K562 (cell line): Measurements from ENCODE around the gene CEP120. TPM values are rescaled to one million over a fixed set of nuclear protein-coding genes. Genes with fewer than 3 reads are reported as not detected.

Experiments used
- ATF4 ChIP-seq: fragments of 450-650 bp; formaldehyde crosslinking; IDR thresholded peaks from 2 replicates; pipeline ENCODE4 v1.4.0; 2022; ENCODE audit warnings: mild to moderate bottlenecking, moderate library complexity
- ATF7 ChIP-seq: fragments of 450-650 bp; IDR thresholded peaks from 2 replicates; pipeline ENCODE4 v1.7.1; 2014; ENCODE audit warnings: mild to moderate bottlenecking, moderate library complexity
- C11orf30 ChIP-seq: fragments of 450-650 bp; IDR thresholded peaks from 2 replicates; pipeline ENCODE4 v1.6.1; 2016; ENCODE audit warnings: low read depth, mild to moderate bottlenecking
- CEBPG ChIP-seq, 3 experiments: fragments of 200-800 bp in 1 of 3; sonication (Bioruptor generic) in 1 of 3; sonication (generic) in 1 of 3; formaldehyde crosslinking in 1 of 3; IDR thresholded peaks in 2 of 3; conservative IDR thresholded peaks in 1 of 3; 2 replicates each; pipeline versions ENCODE4 v1.6.1 to v1.8.0; 2016 to 2022; ENCODE audit warnings: missing compliant biosample characterization in 2 of 3, missing genetic modification characterization in 2 of 3, mild to moderate bottlenecking in 1 of 3, missing genetic modification reagents in 1 of 3
- PKNOX1 ChIP-seq: fragments of 450-650 bp; IDR thresholded peaks from 2 replicates; pipeline ENCODE4 v1.6.1; 2016
- SRSF9 ChIP-seq: fragments of 200-400 bp; formaldehyde crosslinking; IDR thresholded peaks from 2 replicates; pipeline ENCODE4 v1.6.1; 2017; ENCODE audit warnings: low read depth, low read length, borderline replicate concordance
- TAF1 ChIP-seq: IDR thresholded peaks from 2 replicates; pipeline ENCODE4 v1.6.1; 2011; ENCODE audit warnings: mild to moderate bottlenecking, low read length, moderate library complexity; ENCODE audit not compliant: insufficient read depth, control insufficient read depth, severe bottlenecking; ENCODE audit errors: extremely low read depth
- TRIM24 ChIP-seq, 2 experiments: fragments of 450-650 bp; IDR thresholded peaks; 2 replicates each; pipeline ENCODE4 v1.6.1; 2016
- ZFP36 ChIP-seq: fragments of 150-350 bp; IDR thresholded peaks from 2 replicates; pipeline ENCODE4 v1.6.1; 2018; ENCODE audit warnings: low read length, low read depth; ENCODE audit not compliant: partially characterized antibody
- ZNF253 ChIP-seq: fragments of 250-450 bp; sonication (Bioruptor Pico); conservative IDR thresholded peaks from 2 replicates; pipeline ENCODE4 v1.6.1; 2021; ENCODE audit warnings: mild to moderate bottlenecking
- ZNF609 ChIP-seq: sonication (generic); formaldehyde crosslinking; IDR thresholded peaks from 2 replicates; pipeline ENCODE4 v1.8.1; 2023; ENCODE audit warnings: missing genetic modification reagents, mild to moderate bottlenecking, borderline replicate concordance
- ZNF707 ChIP-seq: fragments of 250-450 bp; sonication (Bioruptor Pico); conservative IDR thresholded peaks from 2 replicates; pipeline ENCODE4 v1.8.0; 2022; ENCODE audit warnings: inconsistent platforms, mild to moderate bottlenecking, moderate library complexity
- ZNF740 ChIP-seq, 3 experiments: fragments of 200-800 bp in 1 of 3; sonication (Bioruptor generic) in 1 of 3; sonication (generic) in 1 of 3; formaldehyde crosslinking in 1 of 3; IDR thresholded peaks; 2 replicates each; pipeline versions ENCODE4 v1.6.1 to v1.8.0; 2016 to 2022; ENCODE audit warnings: mild to moderate bottlenecking in 2 of 3, missing compliant biosample characterization in 2 of 3, missing genetic modification characterization in 2 of 3, missing genetic modification reagents in 1 of 3
- ZNF780A ChIP-seq: fragments of 250-450 bp; sonication (Bioruptor Pico); IDR thresholded peaks from 2 replicates; pipeline ENCODE4 v1.5.0; 2021; ENCODE audit warnings: mild to moderate bottlenecking
- ZSCAN32 ChIP-seq: fragments of 450-650 bp; formaldehyde crosslinking; IDR thresholded peaks from 2 replicates; pipeline ENCODE4 v1.4.0; 2020; ENCODE audit warnings: mild to moderate bottlenecking, moderate library complexity
- polyA plus RNA-seq, 8 experiments: library from polyadenylated mRNA; depleted of rRNA in 4 of 8; stranded (reverse) in 5 of 8; unstranded in 3 of 8; fragments of >200 nt; fragmentation: Nextera tagmentation in 2 of 8; fragmentation: Illumina TruSeq in 1 of 8; extraction: Ambion mirVana in 2 of 8; extraction: Trizol in 1 of 8; gene quantifications; 2 replicates each; pipeline versions ENCODE4 v1.2.1 to v1.2.3, GENCODE V29; 2011 to 2014; ENCODE audit warnings: inconsistent platforms in 1 of 8, missing spikeins in 1 of 8
- total RNA-seq, 7 experiments: library from RNA; depleted of rRNA in 6 of 7; stranded (reverse); fragments of >200 nt in 6 of 7; fragmentation: Illumina TruSeq in 2 of 7; extraction: Trizol in 2 of 7; gene quantifications; 2 replicates each; pipeline versions ENCODE4 v1.2.1 to v1.2.3, GENCODE V29; 2011 to 2021; ENCODE audit warnings: low replicate concordance in 1 of 7

CEP120 gene
- total and polyA plus RNA-seq, 9 of the 15 experiments (the other 6 are each of a cell fraction or from before 2014, with no cell fraction given), result 3.3 to 24.9 (median 14.4) TPM

- TF ChIP-seq TAF1 (no peak), ATF7 (peak; percentile 32; the same call in 1 of the 2 replicates), ZNF740 (CRISPR knock-in tag; IDR thresholded peaks at IDR 0.05) (no peak), ZNF740 (tag; IDR thresholded peaks at IDR 0.05) (no peak), ZNF707 (CRISPR knock-in tag) (no peak), ZFP36 (no peak), ZNF609 (CRISPR knock-in tag) (no peak), ZNF780A (CRISPR knock-in tag) (no peak), ZNF253 (CRISPR knock-in tag) (no peak), ATF4 (CRISPR knock-in tag) (peak; percentile 91), SRSF9 (no peak), CEBPG (CRISPR knock-in tag; IDR thresholded peaks at IDR 0.05) (peak; percentile 92), CEBPG (tag; conservative IDR thresholded peaks at IDR 0.05 in 1 of 2, IDR thresholded peaks at IDR 0.05 in 1 of 2) (peak; percentile 94 to 98), PKNOX1 (peak; percentile 21; the same call in 1 of the 2 replicates), ZSCAN32 (CRISPR knock-in tag) (peak; percentile 92), TRIM24 (IDR thresholded peaks at IDR 0.05) (peak; percentile 93 to 94), C11orf30 (peak; percentile 20; the same call in 1 of the 2 replicates)
Measured at GRCh38 chr5:123429993-123430392, 6.8 kb upstream of the CEP120 start (continued).
